Peyer's patch (tissue), 4 donors: ENCODE results near the gene DDIT3.

Source experiments
- POLR2A ChIP-seq, 2 donors: fragments of 450-650 bp; IDR thresholded peaks; one replicate each; pipeline ENCODE4 v1.5.1; 2017; ENCODE audit warnings: antibody characterized with exemption in 2 of 2, mild to moderate bottlenecking in 2 of 2, moderate library complexity in 2 of 2
- TF ChIP-seq, protein P1 (sequence below), 6 experiments: fragments of 450-650 bp in 4 of 6; fragments of 200-600 bp in 2 of 6; sonication (generic) in 1 of 6; IDR thresholded peaks; one replicate each; pipeline ENCODE4 v1.5.1; 2017 to 2019; ENCODE audit warnings: antibody characterized with exemption in 6 of 6, mild to moderate bottlenecking in 3 of 6, moderate library complexity in 1 of 6

DNA sequence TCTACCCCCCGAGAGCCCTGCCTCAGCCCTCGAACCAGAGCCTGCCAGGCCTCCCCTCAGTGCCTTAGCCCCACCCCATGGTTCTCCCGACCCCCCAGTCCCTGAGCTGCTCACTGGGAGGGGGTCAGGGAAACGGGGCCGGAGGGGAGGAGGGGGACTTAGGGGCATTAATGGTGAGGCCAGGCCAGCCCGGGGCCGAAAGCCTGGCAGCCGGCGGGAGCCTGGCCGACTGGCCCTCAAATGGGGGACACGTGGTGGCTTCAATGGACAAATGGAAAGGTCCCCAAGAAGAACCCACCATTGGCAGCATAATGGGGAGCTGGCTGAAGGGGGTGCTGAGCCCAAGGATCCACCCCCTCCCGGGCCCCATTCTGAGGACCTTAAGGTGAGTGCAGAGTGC lies 7.9 kb upstream of the DDIT3 start:
- TF ChIP-seq, protein P1, sequence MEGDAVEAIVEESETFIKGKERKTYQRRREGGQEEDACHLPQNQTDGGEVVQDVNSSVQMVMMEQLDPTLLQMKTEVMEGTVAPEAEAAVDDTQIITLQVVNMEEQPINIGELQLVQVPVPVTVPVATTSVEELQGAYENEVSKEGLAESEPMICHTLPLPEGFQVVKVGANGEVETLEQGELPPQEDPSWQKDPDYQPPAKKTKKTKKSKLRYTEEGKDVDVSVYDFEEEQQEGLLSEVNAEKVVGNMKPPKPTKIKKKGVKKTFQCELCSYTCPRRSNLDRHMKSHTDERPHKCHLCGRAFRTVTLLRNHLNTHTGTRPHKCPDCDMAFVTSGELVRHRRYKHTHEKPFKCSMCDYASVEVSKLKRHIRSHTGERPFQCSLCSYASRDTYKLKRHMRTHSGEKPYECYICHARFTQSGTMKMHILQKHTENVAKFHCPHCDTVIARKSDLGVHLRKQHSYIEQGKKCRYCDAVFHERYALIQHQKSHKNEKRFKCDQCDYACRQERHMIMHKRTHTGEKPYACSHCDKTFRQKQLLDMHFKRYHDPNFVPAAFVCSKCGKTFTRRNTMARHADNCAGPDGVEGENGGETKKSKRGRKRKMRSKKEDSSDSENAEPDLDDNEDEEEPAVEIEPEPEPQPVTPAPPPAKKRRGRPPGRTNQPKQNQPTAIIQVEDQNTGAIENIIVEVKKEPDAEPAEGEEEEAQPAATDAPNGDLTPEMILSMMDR (IDR thresholded peaks at IDR 0.05): no peak
- no peak for TF ChIP-seq POLR2A (IDR thresholded peaks at IDR 0.05)
